GM12878 (cell line): ENCODE measurements around the gene EEFSEC. TPM values are rescaled to one million over a fixed set of nuclear protein-coding genes. Genes with fewer than 3 reads are reported as not detected.

ENCODE experiments used
- ATAC-seq: fragments of 200-7000 bp; cut with Tn5 transposase; 3 replicates; pipeline ENCODE4 v1.9.1; 2020; ENCODE audit warnings: mild to moderate bottlenecking, moderate library complexity
- BruUV-seq: library from RNA; stranded (reverse); fragments of 400-500 nt; replicated peaks from 2 replicates; lab custom pipeline; 2021; lab: Mats Ljungman, UMichigan
- CTCF ChIA-PET: fragments of 300-600 bp; sonication (Branson Sonifier 250); formaldehyde crosslinking; extraction: SDS; loops from one replicate; lab custom pipeline; 2021; ENCODE audit warnings: inconsistent platforms; lab: Yijun Ruan, JAX
- POLR2A ChIA-PET: fragments of 350-600 bp; formaldehyde crosslinking; extraction: SDS; loops from one replicate; lab custom pipeline; 2021; ENCODE audit warnings: inconsistent platforms; lab: Charles Lee
- RAD21 ChIA-PET: fragments of 300-600 bp; sonication (Branson Sonifier 250); formaldehyde crosslinking; loops from one replicate; lab custom pipeline; 2023; ENCODE audit warnings: antibody characterized with exemption; ENCODE audit not compliant: unreplicated experiment; lab: Charles Lee
- SMC1A ChIA-PET: fragments of 300-600 bp; sonication (Branson Sonifier 250); formaldehyde crosslinking; loops from one replicate; lab custom pipeline; 2023; ENCODE audit not compliant: unreplicated experiment, uncharacterized antibody; lab: Charles Lee
- DNase-seq: peaks from one replicate; pipeline ENCODE4 v3.0.0-alpha.2; 2011; ENCODE audit warnings: low read depth, low spot score
- FAIRE-seq: peaks from 3 replicates; lab custom pipeline; 2011; peaks lifted over from hg19 to GRCh38; lab: Jason Lieb, UNC
- H2AFZ ChIP-seq: 2 replicates; pipeline ENCODE4 v1.6.0; 2011; ENCODE audit warnings: low read depth, low read length, control low read depth; ENCODE audit not compliant: control insufficient read depth
- H3K27ac ChIP-seq: 2 replicates; pipeline ENCODE4 v1.5.1; 2011; ENCODE audit warnings: control low read depth; ENCODE audit not compliant: control insufficient read depth, insufficient read depth
- H3K27me3 ChIP-seq, 2 experiments: replicated peaks in 1 of 2; 2 replicates each; pipeline versions ENCODE4 v1.6.0 to v1.6.1; 2011; ENCODE audit warnings: low read length in 1 of 2; ENCODE audit not compliant: control insufficient read depth in 2 of 2, insufficient read depth in 2 of 2
- H3K36me3 ChIP-seq, 2 experiments: 2 replicates each; pipeline ENCODE4 v1.5.1; 2011; ENCODE audit warnings: low read length in 1 of 2; ENCODE audit not compliant: control insufficient read depth in 2 of 2, insufficient read depth in 2 of 2
- H3K4me1 ChIP-seq: 2 replicates; pipeline ENCODE4 v1.6.1; 2011; ENCODE audit warnings: mild to moderate bottlenecking, low read length, moderate library complexity, mixed read lengths; ENCODE audit not compliant: control insufficient read depth, insufficient read depth
- H3K4me2 ChIP-seq: 2 replicates; pipeline ENCODE4 v1.6.0; 2011; ENCODE audit warnings: control low read depth; ENCODE audit not compliant: control insufficient read depth, insufficient read depth
- H3K4me3 ChIP-seq: fragments of 200-600 bp; sonication (generic); 2 replicates; pipeline ENCODE4 v1.5.1; 2016
- H3K79me2 ChIP-seq: 2 replicates; pipeline ENCODE4 v1.6.0; 2011; ENCODE audit warnings: low read length; ENCODE audit not compliant: control insufficient read depth, insufficient read depth
- H3K9ac ChIP-seq: 2 replicates; pipeline ENCODE4 v1.8.0; 2011; ENCODE audit warnings: low read length, control low read depth, mixed read lengths; ENCODE audit not compliant: control insufficient read depth, insufficient read depth
- H3K9me3 ChIP-seq: replicated peaks from 3 replicates; pipeline ENCODE4 v1.5.1; 2011; ENCODE audit warnings: mild to moderate bottlenecking, low read length; ENCODE audit not compliant: control insufficient read depth, insufficient read depth
- H4K20me1 ChIP-seq: 2 replicates; pipeline ENCODE4 v1.6.0; 2011; ENCODE audit not compliant: control insufficient read depth, insufficient read depth
- BHLHE40 ChIP-seq, 2 experiments: fragments of 450-650 bp in 1 of 2; IDR thresholded peaks; 2 replicates each; pipeline ENCODE4 v1.6.1; 2011 to 2017; ENCODE audit warnings: low read depth in 2 of 2, borderline replicate concordance in 1 of 2, improper control_type of control experiment in 1 of 2, low read length in 1 of 2, mild to moderate bottlenecking in 1 of 2
- ETV6 ChIP-seq, 2 experiments: fragments of 450-650 bp in 1 of 2; IDR thresholded peaks in 1 of 2; conservative IDR thresholded peaks in 1 of 2; 2 replicates each; pipeline ENCODE4 v1.6.1; 2014; ENCODE audit warnings: antibody characterized with exemption in 1 of 2, borderline replicate concordance in 1 of 2, low read depth in 1 of 2, mild to moderate bottlenecking in 1 of 2, moderate library complexity in 1 of 2
- KAT2A ChIP-seq: conservative IDR thresholded peaks from 2 replicates; pipeline ENCODE4 v1.6.1; 2011; ENCODE audit warnings: low read depth, low read length; ENCODE audit not compliant: control insufficient read depth
- KDM1A ChIP-seq: fragments of 200-600 bp; sonication (generic); IDR thresholded peaks from 2 replicates; pipeline ENCODE4 v1.6.1; 2016; ENCODE audit warnings: borderline replicate concordance
- MXI1 ChIP-seq: fragments of 150-350 bp; IDR thresholded peaks from 2 replicates; pipeline ENCODE4 v1.6.1; 2011; ENCODE audit warnings: low read depth, mild to moderate bottlenecking, inconsistent platforms, low read length, improper control_type of control experiment
- ZNF274 ChIP-seq: IDR thresholded peaks from one replicate; pipeline ENCODE4 v1.8.0; 2011; ENCODE audit not compliant: insufficient read length, insufficient read depth
- WGBS: methylation state at CpG from one replicate; pipeline ENCODE4 v1.1.6; 2016; ENCODE audit warnings: low lambda C conversion rate; ENCODE audit not compliant: insufficient replicate concordance, insufficient coverage; ENCODE audit errors: missing lambda C conversion rate; 5-methylcytosine and 5-hydroxymethylcytosine counted together
- in situ Hi-C: fragments of 300-500 bp; cut with MboI; formaldehyde crosslinking; loops from 9 replicates; pipeline ENCODE4 v1.14.3; 2018; ENCODE audit warnings: mixed read lengths
- intact Hi-C: fragments of 100-400 bp; cut with micrococcal nuclease; formaldehyde crosslinking; loops from one replicate; pipeline ENCODE4 v1.14.2; 2022; ENCODE audit not compliant: unreplicated experiment
- polyA plus RNA-seq, 11 experiments: library from polyadenylated mRNA; depleted of rRNA in 4 of 11; unstranded in 6 of 11; stranded (reverse) in 5 of 11; fragments of >200 nt; fragmentation: Nextera tagmentation in 4 of 11; fragmentation: Illumina TruSeq in 1 of 11; extraction: Ambion mirVana in 4 of 11; extraction: Trizol in 1 of 11; gene quantifications; 1 replicate in 1 of 11; 2 replicates in 10 of 11; pipeline versions ENCODE4 v1.2.1 to v1.2.3, GENCODE V29; 2011 to 2016; ENCODE audit warnings: inconsistent platforms in 2 of 11, missing spikeins in 2 of 11, low read depth in 1 of 11
- total RNA-seq, 4 experiments: library from RNA; depleted of rRNA in 3 of 4; stranded (reverse); fragments of >200 nt in 3 of 4; fragmentation: Illumina TruSeq in 1 of 4; extraction: Trizol in 1 of 4; gene quantifications; 2 replicates each; pipeline versions ENCODE4 v1.2.1 to v1.2.3, GENCODE V29; 2013 to 2021
- TF ChIP-seq, protein P1 (sequence below): IDR thresholded peaks from 2 replicates; pipeline ENCODE4 v1.6.1; 2011; ENCODE audit warnings: low read depth, mild to moderate bottlenecking, low read length, moderate library complexity, borderline replicate concordance; ENCODE audit errors: extremely low read depth
- TF ChIP-seq, protein P2 (sequence below): fragments of 450-650 bp; IDR thresholded peaks from 2 replicates; pipeline ENCODE4 v1.6.1; 2017; ENCODE audit warnings: borderline replicate concordance
- TF ChIP-seq, protein P3 (sequence below): fragments of 450-650 bp; IDR thresholded peaks from 2 replicates; pipeline ENCODE4 v1.6.1; 2018; ENCODE audit warnings: borderline replicate concordance, mild to moderate bottlenecking; ENCODE audit not compliant: partially characterized antibody

The EEFSEC gene
- total and polyA plus RNA-seq, 10 of the 15 experiments (the other 5 are each of a cell fraction or from before 2014, with no cell fraction given): 0.29 to 29.1 (median 16.1) TPM

DNA sequence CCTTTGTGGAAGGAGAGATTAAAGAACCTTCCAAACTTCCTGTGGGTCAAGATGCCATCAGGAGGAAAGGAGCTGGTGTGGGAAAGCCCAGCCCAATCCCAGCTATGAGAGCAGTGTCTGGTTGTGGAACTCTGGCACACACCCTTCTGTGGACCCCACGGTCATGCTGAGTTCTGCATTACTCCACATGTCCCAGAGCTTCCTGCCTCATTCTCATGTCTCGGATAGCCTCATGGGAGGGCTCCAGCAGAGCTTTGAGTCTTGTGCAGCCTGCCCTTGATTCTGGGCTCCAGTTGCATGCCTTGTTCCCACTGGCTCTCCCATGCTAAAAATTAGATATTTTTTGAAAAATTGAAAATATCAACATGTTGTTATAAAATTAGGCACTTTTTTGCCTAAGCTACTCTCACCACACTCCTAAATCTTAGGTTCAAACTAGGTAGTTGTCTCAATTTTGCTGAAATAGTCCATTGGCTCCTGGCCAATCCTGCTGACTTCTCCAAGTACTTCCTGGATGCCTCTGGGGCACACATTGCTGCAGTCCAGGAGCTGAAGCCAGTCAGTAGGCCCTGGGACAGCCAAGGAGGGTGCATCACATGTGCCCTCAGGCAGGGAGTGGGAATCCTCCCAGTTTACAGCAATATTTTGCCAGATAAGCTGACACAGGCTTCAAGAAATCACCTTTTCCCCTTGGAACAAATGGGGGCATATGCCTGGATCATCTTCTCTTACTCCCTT is 144.3 kb downstream of the EEFSEC start:
- ChIA-PET POLR2A (no interaction called here), RAD21 (no interaction called here), SMC1A (interaction anchor here (1.2 to 1.6 kb wide), 2 partner anchors 9 to 11 kb away, joined by 4 to 5 read pairs; no protein-coding TSS in a partner anchor), CTCF (no interaction called here)
- Histone ChIP-seq H3K9ac (no peak overlapping the region), H3K27me3 (no peaks in the 10 kb centered on the region), H2AFZ (no peak overlapping the region), H3K4me3 (no peak overlapping the region), H3K79me2 (no peaks in the 10 kb centered on the region), H3K27ac (no peak overlapping the region), H4K20me1 (no peaks in the 10 kb centered on the region), H3K9me3 (no peaks in the 10 kb centered on the region), H3K36me3 (no peaks in the 10 kb centered on the region), H3K4me2 (no peak overlapping the region), H3K4me1 (no peaks in the 10 kb centered on the region)
- BruUV-seq: no TSS peak
- TF ChIP-seq KAT2A: no peak
- TF ChIP-seq BHLHE40 (IDR thresholded peaks at IDR 0.05; ENCODE audit: borderline replicate concordance in 1 of 2, low read depth in 2 of 2, low read length in 1 of 2): no peak
- no peak for TF ChIP-seq ETV6 (conservative IDR thresholded peaks at IDR 0.05 in 1 of 2, IDR thresholded peaks at IDR 0.05 in 1 of 2; ENCODE audit: borderline replicate concordance in 1 of 2, low read depth in 1 of 2)
- TF ChIP-seq KDM1A: no peak
- TF ChIP-seq ZNF274: no peak
- TF ChIP-seq, protein P1, sequence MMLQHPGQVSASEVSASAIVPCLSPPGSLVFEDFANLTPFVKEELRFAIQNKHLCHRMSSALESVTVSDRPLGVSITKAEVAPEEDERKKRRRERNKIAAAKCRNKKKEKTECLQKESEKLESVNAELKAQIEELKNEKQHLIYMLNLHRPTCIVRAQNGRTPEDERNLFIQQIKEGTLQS: no peak
- TF ChIP-seq, protein P2, sequence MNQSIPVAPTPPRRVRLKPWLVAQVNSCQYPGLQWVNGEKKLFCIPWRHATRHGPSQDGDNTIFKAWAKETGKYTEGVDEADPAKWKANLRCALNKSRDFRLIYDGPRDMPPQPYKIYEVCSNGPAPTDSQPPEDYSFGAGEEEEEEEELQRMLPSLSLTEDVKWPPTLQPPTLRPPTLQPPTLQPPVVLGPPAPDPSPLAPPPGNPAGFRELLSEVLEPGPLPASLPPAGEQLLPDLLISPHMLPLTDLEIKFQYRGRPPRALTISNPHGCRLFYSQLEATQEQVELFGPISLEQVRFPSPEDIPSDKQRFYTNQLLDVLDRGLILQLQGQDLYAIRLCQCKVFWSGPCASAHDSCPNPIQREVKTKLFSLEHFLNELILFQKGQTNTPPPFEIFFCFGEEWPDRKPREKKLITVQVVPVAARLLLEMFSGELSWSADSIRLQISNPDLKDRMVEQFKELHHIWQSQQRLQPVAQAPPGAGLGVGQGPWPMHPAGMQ: no peak
- no peak for TF ChIP-seq MXI1
- TF ChIP-seq, protein P3, sequence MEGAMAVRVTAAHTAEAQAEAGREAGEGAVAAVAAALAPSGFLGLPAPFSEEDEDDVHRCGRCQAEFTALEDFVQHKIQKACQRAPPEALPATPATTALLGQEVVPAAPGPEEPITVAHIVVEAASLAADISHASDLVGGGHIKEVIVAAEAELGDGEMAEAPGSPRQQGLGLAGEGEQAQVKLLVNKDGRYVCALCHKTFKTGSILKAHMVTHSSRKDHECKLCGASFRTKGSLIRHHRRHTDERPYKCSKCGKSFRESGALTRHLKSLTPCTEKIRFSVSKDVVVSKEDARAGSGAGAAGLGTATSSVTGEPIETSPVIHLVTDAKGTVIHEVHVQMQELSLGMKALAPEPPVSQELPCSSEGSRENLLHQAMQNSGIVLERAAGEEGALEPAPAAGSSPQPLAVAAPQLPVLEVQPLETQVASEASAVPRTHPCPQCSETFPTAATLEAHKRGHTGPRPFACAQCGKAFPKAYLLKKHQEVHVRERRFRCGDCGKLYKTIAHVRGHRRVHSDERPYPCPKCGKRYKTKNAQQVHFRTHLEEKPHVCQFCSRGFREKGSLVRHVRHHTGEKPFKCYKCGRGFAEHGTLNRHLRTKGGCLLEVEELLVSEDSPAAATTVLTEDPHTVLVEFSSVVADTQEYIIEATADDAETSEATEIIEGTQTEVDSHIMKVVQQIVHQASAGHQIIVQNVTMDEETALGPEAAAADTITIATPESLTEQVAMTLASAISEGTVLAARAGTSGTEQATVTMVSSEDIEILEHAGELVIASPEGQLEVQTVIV: no peak
- in situ Hi-C loops (no loop called here), intact Hi-C loops (no loop called here)
- no peak for DNase-seq
- no peak for FAIRE-seq
- 69% methylated on average over 2 of the region's 2 CpGs for WGBS
- ATAC-seq: no peak
